ENCODE data around the gene TBC1D22A.

DNA sequence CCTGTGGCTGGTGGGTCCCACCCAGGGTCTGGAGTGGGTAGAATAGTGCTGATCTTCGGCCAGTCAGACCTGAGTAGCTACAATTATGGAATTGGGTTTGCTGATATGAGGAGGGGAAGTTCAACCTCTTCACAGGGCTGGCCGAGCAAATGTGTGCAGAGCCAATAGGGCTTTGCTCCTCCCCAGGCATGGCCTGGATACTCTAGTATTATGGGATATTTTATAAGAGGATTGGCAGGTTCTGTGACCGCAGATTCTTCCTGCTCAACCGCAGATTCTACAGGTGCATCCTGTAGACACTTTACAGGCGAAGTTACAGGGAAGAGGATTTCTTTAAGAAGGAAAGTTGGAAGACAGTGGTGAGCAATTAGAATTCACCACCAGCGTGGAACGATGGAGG, 44.3 kb downstream of the TBC1D22A start:
- TF ChIP-seq, protein P1, sequence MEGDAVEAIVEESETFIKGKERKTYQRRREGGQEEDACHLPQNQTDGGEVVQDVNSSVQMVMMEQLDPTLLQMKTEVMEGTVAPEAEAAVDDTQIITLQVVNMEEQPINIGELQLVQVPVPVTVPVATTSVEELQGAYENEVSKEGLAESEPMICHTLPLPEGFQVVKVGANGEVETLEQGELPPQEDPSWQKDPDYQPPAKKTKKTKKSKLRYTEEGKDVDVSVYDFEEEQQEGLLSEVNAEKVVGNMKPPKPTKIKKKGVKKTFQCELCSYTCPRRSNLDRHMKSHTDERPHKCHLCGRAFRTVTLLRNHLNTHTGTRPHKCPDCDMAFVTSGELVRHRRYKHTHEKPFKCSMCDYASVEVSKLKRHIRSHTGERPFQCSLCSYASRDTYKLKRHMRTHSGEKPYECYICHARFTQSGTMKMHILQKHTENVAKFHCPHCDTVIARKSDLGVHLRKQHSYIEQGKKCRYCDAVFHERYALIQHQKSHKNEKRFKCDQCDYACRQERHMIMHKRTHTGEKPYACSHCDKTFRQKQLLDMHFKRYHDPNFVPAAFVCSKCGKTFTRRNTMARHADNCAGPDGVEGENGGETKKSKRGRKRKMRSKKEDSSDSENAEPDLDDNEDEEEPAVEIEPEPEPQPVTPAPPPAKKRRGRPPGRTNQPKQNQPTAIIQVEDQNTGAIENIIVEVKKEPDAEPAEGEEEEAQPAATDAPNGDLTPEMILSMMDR (IDR thresholded peaks at IDR 0.05 in 2 of 3, conservative IDR thresholded peaks at IDR 0.05 in 1 of 3; ENCODE audit: borderline replicate concordance in 1 of 3, insufficient read depth in 1 of 3, low read depth in 2 of 3, low read length in 2 of 3), result no peak
- TF ChIP-seq POLR2A (IDR thresholded peaks at IDR 0.05; ENCODE audit: borderline replicate concordance, extremely low read depth, insufficient read depth, insufficient read length), result no peak
- no peak for TF ChIP-seq EZH2 (IDR thresholded peaks at IDR 0.05)
